SHP77 treated with DMSO at 0.1 percent for 48 hours (cell line): Measurements from ENCODE around the gene SLC35D1.

Source experiments
- DNase-seq: peaks from one replicate; lab custom pipeline; 2025; lab: John Stamatoyannopoulos, UW

The SLC35D1 gene

GRCh38 chr1:67044631-67045270 is 9.2 kb downstream of the SLC35D1 start:
- DNase-seq: no peak

- DNase-seq: no peak
Observed at GRCh38 chr1:67043366-67043765, 10.6 kb downstream of the SLC35D1 start.

- no peak for DNase-seq
Observed at GRCh38 chr1:67041841-67042503, 12.0 kb downstream of the SLC35D1 start.

GRCh38 chr1:67040405-67040804 is 13.5 kb downstream of the SLC35D1 start:
- no peak for DNase-seq

GRCh38 chr1:67031859-67032247 is 22.1 kb downstream of the SLC35D1 start:
- DNase-seq: no peak

GRCh38 chr1:67031121-67031858 is 22.7 kb downstream of the SLC35D1 start:
- DNase-seq: no peak

- no peak for DNase-seq
Observed at GRCh38 chr1:67029472-67029871, 24.5 kb downstream of the SLC35D1 start.

- no peak for DNase-seq
Observed at GRCh38 chr1:67020765-67021164, 33.2 kb downstream of the SLC35D1 start.

- no peak for DNase-seq
Observed at GRCh38 chr1:67020304-67020703, 33.6 kb downstream of the SLC35D1 start.

GRCh38 chr1:67019600-67020136 is 34.3 kb downstream of the SLC35D1 start:
- no peak for DNase-seq

- DNase-seq: no peak
Observed at GRCh38 chr1:67019121-67019520, 34.8 kb downstream of the SLC35D1 start.

- no peak for DNase-seq
Observed at GRCh38 chr1:67018574-67018973, 35.4 kb downstream of the SLC35D1 start.

GRCh38 chr1:67013573-67013972 is 40.4 kb downstream of the SLC35D1 start:
- DNase-seq: peak; percentile 15

- no peak for DNase-seq
Observed at GRCh38 chr1:67009792-67010191, 44.2 kb downstream of the SLC35D1 start.

GRCh38 chr1:67005068-67005467 is 48.9 kb downstream of the SLC35D1 start:
- peak; percentile 47 for DNase-seq

GRCh38 chr1:67004176-67004575 is 49.8 kb downstream of the SLC35D1 start:
- peak; percentile 94 for DNase-seq

- DNase-seq: no peak
Observed at GRCh38 chr1:67001682-67002425, 52.1 kb downstream of the SLC35D1 start.

GRCh38 chr1:66999640-67000400 is 54.1 kb downstream of the SLC35D1 start:
- no peak for DNase-seq

- no peak for DNase-seq
Observed at GRCh38 chr1:66998972-66999371, 55.0 kb downstream of the SLC35D1 start.

GRCh38 chr1:66996018-66996682 is 57.8 kb downstream of the SLC35D1 start:
- peak; percentile 60 for DNase-seq

GRCh38 chr1:66993076-66993475 is 60.9 kb downstream of the SLC35D1 start:
- DNase-seq: no peak
